HCT116 (cell line): ENCODE data around the gene NOX3. TPM values are rescaled to one million over a fixed set of nuclear protein-coding genes. Genes with fewer than 3 reads are reported as not detected.

ENCODE experiments used
- ATAC-seq: fragments of 200-7000 bp; cut with Tn5 transposase; 2 replicates; pipeline ENCODE4 v1.9.1; 2020; ENCODE audit warnings: mild to moderate bottlenecking, moderate library complexity
- BruUV-seq: library from RNA; stranded (reverse); fragments of 400-500 nt; replicated peaks from 2 replicates; lab custom pipeline; 2021; lab: Mats Ljungman, UMichigan
- CTCF ChIA-PET: fragments of 300-600 bp; sonication (Branson Sonifier 250); formaldehyde crosslinking; loops from one replicate; lab custom pipeline; 2021; ENCODE audit warnings: antibody characterized with exemption; lab: Charles Lee
- POLR2A ChIA-PET: fragments of 300-600, 350-600 bp; sonication (Branson Sonifier 250); formaldehyde crosslinking; loops from one replicate; lab custom pipeline; 2021; ENCODE audit warnings: antibody characterized with exemption; lab: Charles Lee
- RAD21 ChIA-PET, 2 experiments: fragments of 300-600 bp; sonication (Branson Sonifier 250); formaldehyde crosslinking; loops; one replicate each; lab custom pipeline; 2023; ENCODE audit warnings: low total read pairs in 2 of 2; ENCODE audit not compliant: uncharacterized antibody in 2 of 2, unreplicated experiment in 2 of 2, low non-redundant PET in 1 of 2; lab: Charles Lee
- DNase-seq: peaks from one replicate; pipeline ENCODE4 v3.0.0-alpha.2; 2010; ENCODE audit warnings: low read depth, low spot score
- H2AFZ ChIP-seq: fragments of 200-600 bp; shearing (Covaris generic), sonication (generic); 2 replicates; pipeline ENCODE4 v1.6.1; 2017; ENCODE audit warnings: low read depth, mixed run types, mixed read lengths, antibody characterized with exemption, low read length; ENCODE audit not compliant: poor library complexity, severe bottlenecking
- H3K27ac ChIP-seq: 2 replicates; pipeline ENCODE4 v1.5.1; 2012; ENCODE audit warnings: low read depth, low read length
- H3K27me3 ChIP-seq: fragments of 200-600 bp; sonication (generic); 2 replicates; pipeline ENCODE4 v1.6.1; 2016; ENCODE audit warnings: mixed run types, low read length, mixed read lengths; ENCODE audit not compliant: insufficient read depth
- H3K36me3 ChIP-seq, 2 experiments: fragments of 200-500 bp in 1 of 2; fragments of 200-600 bp in 1 of 2; sonication (Bioruptor generic) in 1 of 2; sonication (generic) in 1 of 2; 2 replicates each; pipeline versions ENCODE4 v1.5.1 to v1.6.1; 2014 to 2016; ENCODE audit warnings: low read length in 2 of 2, inconsistent platforms in 1 of 2, mixed read lengths in 1 of 2, mixed run types in 1 of 2; ENCODE audit not compliant: insufficient read depth in 2 of 2, control insufficient read depth in 1 of 2
- H3K4me1 ChIP-seq, 2 experiments: fragments of 200-600 bp in 1 of 2; sonication (generic) in 1 of 2; 2 replicates each; pipeline versions ENCODE4 v1.5.1 to v1.6.1; 2012 to 2017; ENCODE audit warnings: low read length in 2 of 2, inconsistent platforms in 1 of 2, mild to moderate bottlenecking in 1 of 2, mixed read lengths in 1 of 2, mixed run types in 1 of 2, moderate library complexity in 1 of 2; ENCODE audit not compliant: insufficient read depth in 2 of 2, control insufficient read depth in 1 of 2
- H3K4me2 ChIP-seq: fragments of 200-600 bp; sonication (generic); 2 replicates; pipeline ENCODE4 v1.6.1; 2017; ENCODE audit warnings: mixed run types, low read length, mixed read lengths
- H3K4me3 ChIP-seq, 2 experiments: fragments of 200-600 bp in 1 of 2; sonication (generic) in 1 of 2; replicated peaks in 1 of 2; 2 replicates each; pipeline ENCODE4 v1.5.1; 2011 to 2016; ENCODE audit warnings: low read length in 2 of 2, control low read depth in 1 of 2, low read depth in 1 of 2, mild to moderate bottlenecking in 1 of 2, mixed read lengths in 1 of 2, mixed run types in 1 of 2
- H3K79me2 ChIP-seq: fragments of 200-600 bp; sonication (generic); 2 replicates; pipeline ENCODE4 v1.6.1; 2017; ENCODE audit warnings: mild to moderate bottlenecking, mixed run types, low read length, moderate library complexity, mixed read lengths; ENCODE audit not compliant: insufficient read depth
- H3K9ac ChIP-seq: fragments of 200-600 bp; sonication (generic); 2 replicates; pipeline ENCODE4 v1.6.1; 2016; ENCODE audit warnings: low read length, mixed read lengths
- H3K9me2 ChIP-seq: fragments of 200-600 bp; sonication (generic), shearing (Covaris generic); 2 replicates; pipeline ENCODE4 v1.6.1; 2017; ENCODE audit warnings: mixed run types, mild to moderate bottlenecking, moderate library complexity; ENCODE audit not compliant: insufficient read depth
- H3K9me3 ChIP-seq, 2 experiments: fragments of 200-500 bp in 1 of 2; fragments of 200-600 bp in 1 of 2; sonication (Bioruptor generic) in 1 of 2; sonication (generic) in 1 of 2; 2 replicates each; pipeline ENCODE4 v1.6.1; 2014 to 2017; ENCODE audit warnings: low read length in 2 of 2, mixed read lengths in 2 of 2, inconsistent platforms in 1 of 2, low read depth in 1 of 2, mild to moderate bottlenecking in 1 of 2, mixed run types in 1 of 2, moderate library complexity in 1 of 2; ENCODE audit not compliant: control insufficient read depth in 1 of 2, insufficient read depth in 1 of 2
- H4K20me1 ChIP-seq: fragments of 200-600 bp; sonication (generic), shearing (Covaris generic); 2 replicates; pipeline ENCODE4 v1.6.1; 2017; ENCODE audit warnings: mixed run types, mild to moderate bottlenecking, moderate library complexity; ENCODE audit not compliant: insufficient read depth
- CEBPB ChIP-seq: IDR thresholded peaks from 2 replicates; pipeline ENCODE4 v1.6.1; 2012; ENCODE audit warnings: low read depth
- EGR1 ChIP-seq: IDR thresholded peaks from 2 replicates; pipeline ENCODE4 v1.6.1; 2012; ENCODE audit warnings: low read depth
- ELF1 ChIP-seq: IDR thresholded peaks from 2 replicates; pipeline ENCODE4 v1.6.1; 2012; ENCODE audit warnings: low read depth, borderline replicate concordance
- EZH2 ChIP-seq: fragments of 200-600 bp; sonication (generic); IDR thresholded peaks from 2 replicates; pipeline ENCODE4 v1.6.1; 2017; ENCODE audit warnings: antibody characterized with exemption, mixed run types
- FOSL1 ChIP-seq: IDR thresholded peaks from 2 replicates; pipeline ENCODE4 v1.6.1; 2012; ENCODE audit warnings: low read depth
- JUND ChIP-seq: IDR thresholded peaks from 2 replicates; pipeline ENCODE4 v1.6.1; 2012
- POLR2A ChIP-seq: IDR thresholded peaks from 2 replicates; pipeline ENCODE4 v1.7.0; 2011; ENCODE audit warnings: borderline replicate concordance; ENCODE audit not compliant: insufficient read depth, insufficient read length; ENCODE audit errors: extremely low read depth
- POLR2AphosphoS5 ChIP-seq: IDR thresholded peaks from 2 replicates; pipeline ENCODE4 v1.6.1; 2011; ENCODE audit warnings: mild to moderate bottlenecking, low read depth, low read length, moderate library complexity
- RAD21 ChIP-seq: IDR thresholded peaks from 2 replicates; pipeline ENCODE4 v1.6.1; 2012; ENCODE audit warnings: low read depth, mild to moderate bottlenecking
- SIN3A ChIP-seq: IDR thresholded peaks from 2 replicates; pipeline ENCODE4 v1.6.1; 2012; ENCODE audit warnings: low read depth
- SRF ChIP-seq: IDR thresholded peaks from 2 replicates; pipeline ENCODE4 v1.6.1; 2012; ENCODE audit warnings: low read depth
- TCF7L2 ChIP-seq: IDR thresholded peaks from 2 replicates; pipeline ENCODE4 v1.7.0; 2011; ENCODE audit warnings: borderline replicate concordance, inconsistent platforms; ENCODE audit not compliant: insufficient read depth, insufficient read length; ENCODE audit errors: extremely low read depth
- YY1 ChIP-seq: IDR thresholded peaks from 2 replicates; pipeline ENCODE4 v1.6.1; 2011; ENCODE audit warnings: low read length, low read depth, moderate library complexity, mild to moderate bottlenecking; ENCODE audit not compliant: insufficient replicate concordance; ENCODE audit errors: extremely low read depth
- ZNF274 ChIP-seq: fragments of 200-500 bp; sonication (Bioruptor generic); IDR thresholded peaks from 2 replicates; pipeline ENCODE4 v1.6.1; 2014; ENCODE audit warnings: mild to moderate bottlenecking, low read depth, low read length, inconsistent platforms
- intact Hi-C: fragments of 100-400 bp; cut with micrococcal nuclease; formaldehyde crosslinking; loops from 2 replicates; pipeline ENCODE4 v1.10.0; 2022
- total RNA-seq: library from RNA; stranded (reverse); gene quantifications from one replicate; pipeline ENCODE4 v1.2.1, GENCODE V29; 2021; ENCODE audit not compliant: unreplicated experiment
- TF ChIP-seq, protein P1 (sequence below): IDR thresholded peaks from 2 replicates; pipeline ENCODE4 v1.6.1; 2012
- TF ChIP-seq, protein P2 (sequence below): IDR thresholded peaks from 2 replicates; pipeline ENCODE4 v1.6.1; 2012
- TF ChIP-seq, protein P3 (sequence below): IDR thresholded peaks from 2 replicates; pipeline ENCODE4 v1.6.1; 2011; ENCODE audit warnings: mild to moderate bottlenecking, low read length, moderate library complexity; ENCODE audit not compliant: insufficient replicate concordance; ENCODE audit errors: extremely low read depth
- TF ChIP-seq, protein P4 (sequence below): IDR thresholded peaks from 2 replicates; pipeline ENCODE4 v1.6.1; 2012; ENCODE audit warnings: low read depth
- TF ChIP-seq, protein P5 (sequence below), 3 experiments: fragments of 200-600 bp in 1 of 3; sonication (generic) in 1 of 3; IDR thresholded peaks in 2 of 3; conservative IDR thresholded peaks in 1 of 3; 2 replicates each; pipeline ENCODE4 v1.5.1; 2012 to 2017; ENCODE audit warnings: low read depth in 2 of 3, low read length in 2 of 3, antibody characterized with exemption in 1 of 3, borderline replicate concordance in 1 of 3, control low read depth in 1 of 3, mild to moderate bottlenecking in 1 of 3, mixed read lengths in 1 of 3, mixed run types in 1 of 3, moderate library complexity in 1 of 3; ENCODE audit not compliant: insufficient read depth in 1 of 3

Gene NOX3
- total RNA-seq, 1 experiment from 2014 or later, result not detected

DNA sequence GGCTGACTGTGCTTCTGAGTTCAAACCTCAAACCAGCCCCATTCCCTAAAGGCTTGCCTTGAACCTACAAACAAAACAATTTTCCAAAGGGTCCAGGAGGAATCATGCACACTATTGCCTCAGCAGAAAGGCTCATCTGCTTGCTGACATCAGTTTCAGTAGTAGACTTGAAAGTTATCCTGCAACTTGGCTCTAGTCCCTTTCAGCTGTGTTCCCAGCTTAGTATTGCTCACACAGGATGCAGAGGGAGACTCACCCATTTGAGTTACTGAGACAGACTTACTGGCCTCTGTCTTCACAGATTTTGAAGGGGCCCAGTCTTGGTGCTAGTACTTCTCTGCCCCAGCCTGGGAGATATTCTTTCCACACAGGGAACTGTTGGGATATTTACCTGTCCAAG, 102.8 kb downstream of the NOX3 start:
- H3K9me2 ChIP-seq, result no peaks in the 10 kb centered on the region
- H3K4me1 ChIP-seq, result no peaks in the 10 kb centered on the region
- intact Hi-C loops, result no loop called here
- H3K36me3 ChIP-seq, result no peaks in the 10 kb centered on the region
- no peak overlapping the region for H3K4me2 ChIP-seq
- no peak overlapping the region for H3K9ac ChIP-seq
- H3K4me3 ChIP-seq, result no peak overlapping the region
- H2AFZ ChIP-seq, result no peak overlapping the region
- H3K9me3 ChIP-seq, result 0 out of 4 replicates have a peak, but pooled peaks cover 0 to 7% of the 10 kb centered on the region in 2 experiments
- no TSS peak for BruUV-seq
- DNase-seq (no peak), ATAC-seq (no peak)
- ChIA-PET RAD21 (no interaction called here), POLR2A (no interaction called here)
- no peaks in the 10 kb centered on the region for H3K27me3 ChIP-seq
- H3K79me2 ChIP-seq, result no peaks in the 10 kb centered on the region
- TF ChIP-seq, protein P1, sequence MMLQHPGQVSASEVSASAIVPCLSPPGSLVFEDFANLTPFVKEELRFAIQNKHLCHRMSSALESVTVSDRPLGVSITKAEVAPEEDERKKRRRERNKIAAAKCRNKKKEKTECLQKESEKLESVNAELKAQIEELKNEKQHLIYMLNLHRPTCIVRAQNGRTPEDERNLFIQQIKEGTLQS, result no peak
- no peak for TF ChIP-seq POLR2AphosphoS5
- no peak for TF ChIP-seq FOSL1
- TF ChIP-seq, protein P2, sequence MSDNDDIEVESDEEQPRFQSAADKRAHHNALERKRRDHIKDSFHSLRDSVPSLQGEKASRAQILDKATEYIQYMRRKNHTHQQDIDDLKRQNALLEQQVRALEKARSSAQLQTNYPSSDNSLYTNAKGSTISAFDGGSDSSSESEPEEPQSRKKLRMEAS, result no peak
- TF ChIP-seq EGR1, result no peak
- TF ChIP-seq JUND, result no peak
- no peak for TF ChIP-seq RAD21
- TF ChIP-seq, protein P3, sequence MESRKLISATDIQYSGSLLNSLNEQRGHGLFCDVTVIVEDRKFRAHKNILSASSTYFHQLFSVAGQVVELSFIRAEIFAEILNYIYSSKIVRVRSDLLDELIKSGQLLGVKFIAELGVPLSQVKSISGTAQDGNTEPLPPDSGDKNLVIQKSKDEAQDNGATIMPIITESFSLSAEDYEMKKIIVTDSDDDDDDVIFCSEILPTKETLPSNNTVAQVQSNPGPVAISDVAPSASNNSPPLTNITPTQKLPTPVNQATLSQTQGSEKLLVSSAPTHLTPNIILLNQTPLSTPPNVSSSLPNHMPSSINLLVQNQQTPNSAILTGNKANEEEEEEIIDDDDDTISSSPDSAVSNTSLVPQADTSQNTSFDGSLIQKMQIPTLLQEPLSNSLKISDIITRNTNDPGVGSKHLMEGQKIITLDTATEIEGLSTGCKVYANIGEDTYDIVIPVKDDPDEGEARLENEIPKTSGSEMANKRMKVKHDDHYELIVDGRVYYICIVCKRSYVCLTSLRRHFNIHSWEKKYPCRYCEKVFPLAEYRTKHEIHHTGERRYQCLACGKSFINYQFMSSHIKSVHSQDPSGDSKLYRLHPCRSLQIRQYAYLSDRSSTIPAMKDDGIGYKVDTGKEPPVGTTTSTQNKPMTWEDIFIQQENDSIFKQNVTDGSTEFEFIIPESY, result no peak
- TF ChIP-seq ELF1, result no peak
- no peak for TF ChIP-seq SIN3A
- no peak for TF ChIP-seq SRF
- TF ChIP-seq YY1, result no peak
- no peak for TF ChIP-seq ZNF274
- TF ChIP-seq CEBPB, result no peak
- TF ChIP-seq POLR2A, result no peak
- TF ChIP-seq, protein P4, sequence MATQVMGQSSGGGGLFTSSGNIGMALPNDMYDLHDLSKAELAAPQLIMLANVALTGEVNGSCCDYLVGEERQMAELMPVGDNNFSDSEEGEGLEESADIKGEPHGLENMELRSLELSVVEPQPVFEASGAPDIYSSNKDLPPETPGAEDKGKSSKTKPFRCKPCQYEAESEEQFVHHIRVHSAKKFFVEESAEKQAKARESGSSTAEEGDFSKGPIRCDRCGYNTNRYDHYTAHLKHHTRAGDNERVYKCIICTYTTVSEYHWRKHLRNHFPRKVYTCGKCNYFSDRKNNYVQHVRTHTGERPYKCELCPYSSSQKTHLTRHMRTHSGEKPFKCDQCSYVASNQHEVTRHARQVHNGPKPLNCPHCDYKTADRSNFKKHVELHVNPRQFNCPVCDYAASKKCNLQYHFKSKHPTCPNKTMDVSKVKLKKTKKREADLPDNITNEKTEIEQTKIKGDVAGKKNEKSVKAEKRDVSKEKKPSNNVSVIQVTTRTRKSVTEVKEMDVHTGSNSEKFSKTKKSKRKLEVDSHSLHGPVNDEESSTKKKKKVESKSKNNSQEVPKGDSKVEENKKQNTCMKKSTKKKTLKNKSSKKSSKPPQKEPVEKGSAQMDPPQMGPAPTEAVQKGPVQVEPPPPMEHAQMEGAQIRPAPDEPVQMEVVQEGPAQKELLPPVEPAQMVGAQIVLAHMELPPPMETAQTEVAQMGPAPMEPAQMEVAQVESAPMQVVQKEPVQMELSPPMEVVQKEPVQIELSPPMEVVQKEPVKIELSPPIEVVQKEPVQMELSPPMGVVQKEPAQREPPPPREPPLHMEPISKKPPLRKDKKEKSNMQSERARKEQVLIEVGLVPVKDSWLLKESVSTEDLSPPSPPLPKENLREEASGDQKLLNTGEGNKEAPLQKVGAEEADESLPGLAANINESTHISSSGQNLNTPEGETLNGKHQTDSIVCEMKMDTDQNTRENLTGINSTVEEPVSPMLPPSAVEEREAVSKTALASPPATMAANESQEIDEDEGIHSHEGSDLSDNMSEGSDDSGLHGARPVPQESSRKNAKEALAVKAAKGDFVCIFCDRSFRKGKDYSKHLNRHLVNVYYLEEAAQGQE, result no peak
- no peak for TF ChIP-seq EZH2
- TF ChIP-seq, protein P5, sequence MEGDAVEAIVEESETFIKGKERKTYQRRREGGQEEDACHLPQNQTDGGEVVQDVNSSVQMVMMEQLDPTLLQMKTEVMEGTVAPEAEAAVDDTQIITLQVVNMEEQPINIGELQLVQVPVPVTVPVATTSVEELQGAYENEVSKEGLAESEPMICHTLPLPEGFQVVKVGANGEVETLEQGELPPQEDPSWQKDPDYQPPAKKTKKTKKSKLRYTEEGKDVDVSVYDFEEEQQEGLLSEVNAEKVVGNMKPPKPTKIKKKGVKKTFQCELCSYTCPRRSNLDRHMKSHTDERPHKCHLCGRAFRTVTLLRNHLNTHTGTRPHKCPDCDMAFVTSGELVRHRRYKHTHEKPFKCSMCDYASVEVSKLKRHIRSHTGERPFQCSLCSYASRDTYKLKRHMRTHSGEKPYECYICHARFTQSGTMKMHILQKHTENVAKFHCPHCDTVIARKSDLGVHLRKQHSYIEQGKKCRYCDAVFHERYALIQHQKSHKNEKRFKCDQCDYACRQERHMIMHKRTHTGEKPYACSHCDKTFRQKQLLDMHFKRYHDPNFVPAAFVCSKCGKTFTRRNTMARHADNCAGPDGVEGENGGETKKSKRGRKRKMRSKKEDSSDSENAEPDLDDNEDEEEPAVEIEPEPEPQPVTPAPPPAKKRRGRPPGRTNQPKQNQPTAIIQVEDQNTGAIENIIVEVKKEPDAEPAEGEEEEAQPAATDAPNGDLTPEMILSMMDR (IDR thresholded peaks at IDR 0.05 in 2 of 3, conservative IDR thresholded peaks at IDR 0.05 in 1 of 3; ENCODE audit: borderline replicate concordance in 1 of 3, insufficient read depth in 1 of 3, low read depth in 2 of 3, low read length in 2 of 3), result no peak
- no peak for TF ChIP-seq TCF7L2
- TF ChIP-seq, all 23 proteins: peak for 0
- Histone ChIP-seq H3K27ac (no peak overlapping the region), H4K20me1 (no peaks in the 10 kb centered on the region)
- CTCF ChIA-PET, result no interaction called here
